C4-2B (cell line): ENCODE data around the gene HK1.

Source experiments
- ZFX ChIP-seq: fragments of 450-650 bp; IDR thresholded peaks from 2 replicates; pipeline ENCODE4 v1.6.1; 2017
- TF ChIP-seq, protein P1 (sequence below): fragments of 450-650 bp; conservative IDR thresholded peaks from 2 replicates; pipeline ENCODE4 v1.5.1; 2017; ENCODE audit warnings: mild to moderate bottlenecking

DNA sequence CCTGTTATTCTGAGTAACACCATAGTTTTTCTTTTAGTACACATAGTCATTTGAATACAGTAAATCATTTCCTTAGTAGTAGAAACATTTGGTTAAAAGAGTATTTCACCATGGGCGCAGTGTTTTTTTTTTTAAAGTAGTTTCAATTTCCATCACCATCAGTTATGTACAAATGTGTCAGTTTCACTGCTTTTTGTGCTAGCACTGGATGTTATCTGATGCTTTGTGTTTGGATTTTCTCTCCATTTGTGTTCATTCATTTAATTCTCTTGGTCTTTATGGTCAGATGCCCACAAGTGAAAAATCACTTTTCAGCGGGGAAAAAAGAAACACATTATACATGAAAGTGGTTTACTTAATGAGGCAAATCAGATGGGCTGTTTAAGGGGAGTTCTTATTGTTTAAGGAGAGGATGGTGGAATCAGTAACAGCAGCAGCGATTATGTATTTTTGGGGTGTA lies 16.0 kb upstream of the HK1 start:
- TF ChIP-seq, protein P1, sequence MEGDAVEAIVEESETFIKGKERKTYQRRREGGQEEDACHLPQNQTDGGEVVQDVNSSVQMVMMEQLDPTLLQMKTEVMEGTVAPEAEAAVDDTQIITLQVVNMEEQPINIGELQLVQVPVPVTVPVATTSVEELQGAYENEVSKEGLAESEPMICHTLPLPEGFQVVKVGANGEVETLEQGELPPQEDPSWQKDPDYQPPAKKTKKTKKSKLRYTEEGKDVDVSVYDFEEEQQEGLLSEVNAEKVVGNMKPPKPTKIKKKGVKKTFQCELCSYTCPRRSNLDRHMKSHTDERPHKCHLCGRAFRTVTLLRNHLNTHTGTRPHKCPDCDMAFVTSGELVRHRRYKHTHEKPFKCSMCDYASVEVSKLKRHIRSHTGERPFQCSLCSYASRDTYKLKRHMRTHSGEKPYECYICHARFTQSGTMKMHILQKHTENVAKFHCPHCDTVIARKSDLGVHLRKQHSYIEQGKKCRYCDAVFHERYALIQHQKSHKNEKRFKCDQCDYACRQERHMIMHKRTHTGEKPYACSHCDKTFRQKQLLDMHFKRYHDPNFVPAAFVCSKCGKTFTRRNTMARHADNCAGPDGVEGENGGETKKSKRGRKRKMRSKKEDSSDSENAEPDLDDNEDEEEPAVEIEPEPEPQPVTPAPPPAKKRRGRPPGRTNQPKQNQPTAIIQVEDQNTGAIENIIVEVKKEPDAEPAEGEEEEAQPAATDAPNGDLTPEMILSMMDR: no peak
- TF ChIP-seq ZFX: no peak
